K562 (cell line): ENCODE measurements around the gene TGFA. TPM values are rescaled to one million over a fixed set of nuclear protein-coding genes. Genes with fewer than 3 reads are reported as not detected.

Source experiments
- ATAC-seq: fragments of 200-7000 bp; cut with Tn5 transposase; 3 replicates; pipeline ENCODE4 v1.9.1; 2020; ENCODE audit warnings: moderate library complexity
- BruUV-seq: library from RNA; stranded (reverse); fragments of 400-500 nt; replicated peaks from 2 replicates; lab custom pipeline; 2021; lab: Mats Ljungman, UMichigan
- CTCF ChIA-PET: fragments of 300-600 bp; formaldehyde crosslinking; extraction: SDS; loops from one replicate; lab custom pipeline; 2021; ENCODE audit warnings: low intra/inter-chr PET ratio; lab: Yijun Ruan, JAX
- POLR2A ChIA-PET: fragments of 300-600, 350-650 bp; sonication (Branson Sonifier 250); formaldehyde crosslinking; extraction: SDS; loops from one replicate; lab custom pipeline; 2021; ENCODE audit warnings: antibody characterized with exemption, inconsistent platforms; lab: Yijun Ruan, JAX
- DNase-seq, 4 experiments: peaks; one replicate each; pipeline versions ENCODE4 v3.0.0 to v3.0.0-alpha.2; 2011 to 2018; ENCODE audit warnings: low spot score in 3 of 4, mixed read lengths in 3 of 4; ENCODE audit errors: extremely low read depth in 1 of 4
- FAIRE-seq: peaks from 2 replicates; lab custom pipeline; 2011; peaks lifted over from hg19 to GRCh38; lab: Jason Lieb, UNC
- H2AFZ ChIP-seq: 2 replicates; pipeline ENCODE4 v1.6.0; 2011; ENCODE audit warnings: low read depth, low read length, control low read depth, inconsistent platforms
- H3K27ac ChIP-seq: fragments of 200-600 bp; 3 replicates; pipeline ENCODE4 v1.8.0; 2011; ENCODE audit warnings: low read depth, mild to moderate bottlenecking, control low read depth, inconsistent platforms, low read length, moderate library complexity, mixed read lengths; ENCODE audit errors: extremely low read depth
- H3K27me3 ChIP-seq, 2 experiments: fragments of 300-600 bp in 1 of 2; 2 replicates in 1 of 2; 3 replicates in 1 of 2; pipeline versions ENCODE4 v1.6.0 to v1.8.0; 2011; ENCODE audit warnings: inconsistent platforms in 2 of 2, low read length in 2 of 2, mild to moderate bottlenecking in 1 of 2, mixed read lengths in 1 of 2, moderate library complexity in 1 of 2; ENCODE audit not compliant: control insufficient read depth in 2 of 2, insufficient read depth in 2 of 2
- H3K36me3 ChIP-seq: fragments of 300-600 bp; 3 replicates; pipeline ENCODE4 v1.8.0; 2011; ENCODE audit warnings: mild to moderate bottlenecking, low read length, inconsistent platforms; ENCODE audit not compliant: control insufficient read depth, insufficient read depth
- H3K4me1 ChIP-seq, 2 experiments: fragments of 200-600 bp in 1 of 2; replicated peaks in 1 of 2; 2 replicates in 1 of 2; 3 replicates in 1 of 2; pipeline versions ENCODE4 v1.5.1 to v1.8.0; 2011; ENCODE audit warnings: inconsistent platforms in 2 of 2, low read length in 2 of 2, mild to moderate bottlenecking in 1 of 2, mixed read lengths in 1 of 2, moderate library complexity in 1 of 2; ENCODE audit not compliant: control insufficient read depth in 2 of 2, insufficient read depth in 2 of 2
- H3K4me2 ChIP-seq: 2 replicates; pipeline ENCODE4 v1.6.1; 2011; ENCODE audit warnings: low read length, control low read depth, inconsistent platforms, mixed read lengths; ENCODE audit not compliant: insufficient read depth
- H3K4me3 ChIP-seq: fragments of 200-600 bp; sonication (generic), shearing (Covaris generic); 2 replicates; pipeline ENCODE4 v1.5.1; 2016; ENCODE audit warnings: control low read depth, inconsistent platforms
- H3K79me2 ChIP-seq: fragments of 200-600 bp; 3 replicates; pipeline ENCODE4 v1.8.0; 2011; ENCODE audit warnings: low read length, inconsistent platforms; ENCODE audit not compliant: control insufficient read depth, insufficient read depth
- H3K9ac ChIP-seq, 2 experiments: 2 replicates each; pipeline versions ENCODE4 v1.6.0 to v1.6.1; 2011; ENCODE audit warnings: low read depth in 2 of 2, low read length in 2 of 2, control low read depth in 1 of 2, inconsistent platforms in 1 of 2, mild to moderate bottlenecking in 1 of 2, mixed read lengths in 1 of 2; ENCODE audit not compliant: insufficient read depth in 1 of 2
- H3K9me1 ChIP-seq: one replicate; pipeline ENCODE4 v1.6.0; 2011; ENCODE audit warnings: inconsistent platforms, mild to moderate bottlenecking, low read length, moderate library complexity; ENCODE audit not compliant: control insufficient read depth, insufficient read depth
- H3K9me3 ChIP-seq: replicated peaks from 2 replicates; pipeline ENCODE4 v1.5.1; 2011; ENCODE audit warnings: low read depth, low read length, inconsistent platforms; ENCODE audit not compliant: control insufficient read depth, insufficient read depth
- H4K20me1 ChIP-seq: replicated peaks from 2 replicates; pipeline ENCODE4 v1.6.1; 2011; ENCODE audit warnings: low read length, inconsistent platforms, mixed read lengths; ENCODE audit not compliant: control insufficient read depth, insufficient read depth
- BACH1 ChIP-seq: fragments of 200-800 bp; sonication (Bioruptor generic); IDR thresholded peaks from 2 replicates; pipeline ENCODE4 v1.6.1; 2016; ENCODE audit warnings: missing genetic modification characterization, missing compliant biosample characterization
- CHD4 ChIP-seq: fragments of 200-600 bp; sonication (generic); IDR thresholded peaks from 3 replicates; pipeline ENCODE4 v1.6.1; 2012; ENCODE audit warnings: low read depth, mild to moderate bottlenecking, mixed read lengths, low read length, inconsistent platforms; ENCODE audit not compliant: insufficient read depth, insufficient replicate concordance, poor library complexity, severe bottlenecking
- GTF2B ChIP-seq: IDR thresholded peaks from 2 replicates; pipeline ENCODE4 v1.6.1; 2011; ENCODE audit not compliant: insufficient read length; ENCODE audit errors: extremely low read depth
- MNT ChIP-seq, 2 experiments: fragments of 450-650 bp; conservative IDR thresholded peaks; 2 replicates each; pipeline ENCODE4 v1.6.1; 2017; ENCODE audit warnings: mild to moderate bottlenecking in 2 of 2, moderate library complexity in 2 of 2
- PREB ChIP-seq: sonication (generic); formaldehyde crosslinking; IDR thresholded peaks from 2 replicates; pipeline ENCODE4 v1.8.1; 2023; ENCODE audit warnings: mild to moderate bottlenecking, missing genetic modification reagents
- RBM22 ChIP-seq: fragments of 200-400 bp; formaldehyde crosslinking; IDR thresholded peaks from 2 replicates; pipeline ENCODE4 v1.6.1; 2018; ENCODE audit warnings: low read length, low read depth; ENCODE audit not compliant: poor library complexity, severe bottlenecking
- TGIF2 ChIP-seq: sonication (generic); formaldehyde crosslinking; IDR thresholded peaks from 2 replicates; pipeline ENCODE4 v1.8.1; 2022; ENCODE audit warnings: mild to moderate bottlenecking, missing genetic modification reagents, moderate library complexity
- TRIM28 ChIP-seq: fragments of 450-650 bp; IDR thresholded peaks from 2 replicates; pipeline ENCODE4 v1.6.1; 2017
- TSC22D4 ChIP-seq: fragments of 450-650 bp; IDR thresholded peaks from 2 replicates; pipeline ENCODE4 v1.6.1; 2016; ENCODE audit warnings: missing genetic modification characterization, missing biosample characterization, control low read depth
- ZNF449 ChIP-seq: fragments of 250-450 bp; sonication (Bioruptor Pico); IDR thresholded peaks from 2 replicates; pipeline ENCODE4 v1.8.0; 2022; ENCODE audit warnings: moderate library complexity, mild to moderate bottlenecking, inconsistent platforms
- ZNF764 ChIP-seq: fragments of 250-450 bp; sonication (Bioruptor Pico); IDR thresholded peaks from 2 replicates; pipeline ENCODE4 v1.4.0; 2020; ENCODE audit warnings: low read depth, mild to moderate bottlenecking, moderate library complexity
- WGBS: fragments of 100-300 bp; shearing (Covaris generic); methylation state at CpG from one replicate; pipeline ENCODE4 v1.1.6; 2016; ENCODE audit warnings: low coverage, mixed read lengths; ENCODE audit not compliant: insufficient coverage; ENCODE audit errors: missing lambda C conversion rate; 5-methylcytosine and 5-hydroxymethylcytosine counted together
- in situ Hi-C: fragments of 300-500 bp; cut with MboI; formaldehyde crosslinking; loops from 4 replicates; pipeline ENCODE4 v1.15.0; 2018; ENCODE audit warnings: inconsistent platforms, mixed read lengths
- intact Hi-C: fragments of 100-400 bp; cut with micrococcal nuclease; formaldehyde crosslinking; loops from 2 replicates; pipeline ENCODE4 v1.14.2; 2022
- polyA plus RNA-seq, 8 experiments: library from polyadenylated mRNA; depleted of rRNA in 4 of 8; stranded (reverse) in 5 of 8; unstranded in 3 of 8; fragments of >200 nt; fragmentation: Nextera tagmentation in 2 of 8; fragmentation: Illumina TruSeq in 1 of 8; extraction: Ambion mirVana in 2 of 8; extraction: Trizol in 1 of 8; gene quantifications; 2 replicates each; pipeline versions ENCODE4 v1.2.1 to v1.2.3, GENCODE V29; 2011 to 2014; ENCODE audit warnings: inconsistent platforms in 1 of 8, missing spikeins in 1 of 8
- total RNA-seq, 7 experiments: library from RNA; depleted of rRNA in 6 of 7; stranded (reverse); fragments of >200 nt in 6 of 7; fragmentation: Illumina TruSeq in 2 of 7; extraction: Trizol in 2 of 7; gene quantifications; 2 replicates each; pipeline versions ENCODE4 v1.2.1 to v1.2.3, GENCODE V29; 2011 to 2021; ENCODE audit warnings: low replicate concordance in 1 of 7

Gene TGFA
- total and polyA plus RNA-seq, 9 of the 15 experiments (the other 6 are each of a cell fraction or from before 2014, with no cell fraction given): not detected

- no peak for FAIRE-seq
- H3K4me1 ChIP-seq: no peaks in the 10 kb centered on the region
- H4K20me1 ChIP-seq: no peaks in the 10 kb centered on the region
- H3K27ac ChIP-seq: no peak overlapping the region
- DNase-seq: no peak
- in situ Hi-C loops (no loop called here), intact Hi-C loops (no loop called here)
- H3K36me3 ChIP-seq: no peaks in the 10 kb centered on the region
- H3K9ac ChIP-seq: no peak overlapping the region
- H3K4me2 ChIP-seq: no peak overlapping the region
- BruUV-seq: no TSS peak
- ATAC-seq: no peak; the same call in 2 of the 3 replicates
- H3K9me1 ChIP-seq: no peaks in the 10 kb centered on the region
- no peaks in the 10 kb centered on the region for H3K79me2 ChIP-seq
- TF ChIP-seq TRIM28 (no peak), GTF2B (no peak), ZNF764 (CRISPR knock-in tag) (no peak), RBM22 (no peak), BACH1 (no peak), CHD4 (no peak), PREB (CRISPR knock-in tag) (no peak), TGIF2 (no peak), TSC22D4 (tag) (no peak), MNT (conservative IDR thresholded peaks at IDR 0.05) (no peak), ZNF449 (CRISPR knock-in tag) (no peak)
- POLR2A ChIA-PET: no interaction called here
- peaks cover 4 to 7% of the 10 kb centered on the region in 2 experiments; a peak in 3 of 5 replicates for H3K27me3 ChIP-seq
- H3K9me3 ChIP-seq: no peaks in the 10 kb centered on the region
- no peak overlapping the region for H3K4me3 ChIP-seq
- CTCF ChIA-PET: no interaction called here
- 3% methylated on average over 7 of the region's 7 CpGs for WGBS
- H2AFZ ChIP-seq: no peak overlapping the region
Measured at GRCh38 chr2:70425682-70426301, 127.8 kb downstream of the TGFA start.
